Epithelial cell of alveolus of lung (primary cell): Measurements from ENCODE around the gene ENO4. TPM values are rescaled to one million over a fixed set of nuclear protein-coding genes. Genes with fewer than 3 reads are reported as not detected.

Experiments
- total RNA-seq: library from RNA; depleted of rRNA; stranded (reverse); fragments of >200 nt; gene quantifications from 2 replicates; pipeline ENCODE4 v1.2.1, GENCODE V29; 2015

ENO4 gene
- total RNA-seq = 0.16 and 0.26 TPM in 2 replicates

GRCh38 chr10:116849248-116850057, at the start of gene ENO4:
Gene ENO4 (plus strand): TSS chr10:116849499. CDS start chr10:116849567, 68 bp downstream.

Other genes with a start within 250 kb of the ENO4 start
- gene PNLIPRP2, start 228.5 kb upstream of the ENO4 start, total RNA-seq = not detected in 2 replicates
- 3.0 and 5.2 TPM in 2 replicates for gene HSPA12A, start 106.9 kb upstream of the ENO4 start, total RNA-seq
- gene SHTN1, start 155.7 kb downstream of the ENO4 start, total RNA-seq = 1.6 and 2.1 TPM in 2 replicates